ENCODE measurements around the gene PAQR9.

DNA sequence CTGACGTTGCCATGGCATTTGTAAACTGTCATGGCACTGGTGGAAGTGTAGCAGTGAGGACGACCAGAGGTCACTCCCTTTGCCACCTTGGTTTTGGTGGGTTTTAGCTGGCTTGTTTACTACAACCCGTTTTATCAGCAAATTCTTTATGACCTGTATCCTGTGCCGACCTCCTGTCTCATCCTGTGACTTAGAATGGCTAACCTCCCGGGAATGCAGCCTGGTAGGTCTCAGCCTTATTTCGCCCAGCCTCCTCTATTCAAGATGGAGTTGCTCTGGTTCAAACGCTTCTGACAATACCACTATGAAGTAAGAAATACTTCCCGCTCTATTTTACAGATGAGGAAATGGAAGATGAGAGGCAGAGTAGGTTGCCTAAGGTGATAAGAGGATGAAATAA, 16.6 kb downstream of the PAQR9 start:
- no peak for TF ChIP-seq CTCF (conservative IDR thresholded peaks at IDR 0.05 in 1 of 2, IDR thresholded peaks at IDR 0.05 in 1 of 2; ENCODE audit: extremely low read depth in 1 of 2, insufficient read depth in 1 of 2, low read depth in 1 of 2, low read length in 2 of 2)
- TF ChIP-seq EZH2 (IDR thresholded peaks at IDR 0.05; ENCODE audit: borderline replicate concordance, low read length) = no peak

All from mammary epithelial cell (primary cell).